CD4-positive, alpha-beta T cell treated with Interleukin-4 for 1 hour (primary cell): Measurements from ENCODE around the gene PLEKHH2.
"Not testable (repeated sequence)": the region's sequence is repeated elsewhere in the genome, so short reads cannot be mapped to it uniquely, and the experiment has no call there.

ENCODE experiments used
- DNase-seq, 2 donors: peaks; one replicate each; pipeline ENCODE4 v3.0.0-alpha.2; 2020 to 2022

PLEKHH2 gene

GRCh38 chr2:43718530-43719124, 81.6 kb downstream of the PLEKHH2 start:
- DNase-seq: no peak

GRCh38 chr2:43724728-43725526, 87.9 kb downstream of the PLEKHH2 start:
- no peak for DNase-seq

- DNase-seq: no peak
These were observed 88.7 kb downstream of the PLEKHH2 start for GRCh38 chr2:43725711-43726246.

GRCh38 chr2:43726961-43727633, 90.0 kb downstream of the PLEKHH2 start:
- not testable (repeated sequence) for DNase-seq

GRCh38 chr2:43727634-43728014, 90.6 kb downstream of the PLEKHH2 start:
- DNase-seq: no peak

- no peak for DNase-seq
These were observed 92.6 kb downstream of the PLEKHH2 start for GRCh38 chr2:43729491-43730174.

GRCh38 chr2:43731211-43731610, 94.2 kb downstream of the PLEKHH2 start:
- no peak for DNase-seq

GRCh38 chr2:43736637-43737036, 99.6 kb downstream of the PLEKHH2 start:
- no peak for DNase-seq

GRCh38 chr2:43737097-43737854, 100.2 kb downstream of the PLEKHH2 start:
- DNase-seq: no peak

GRCh38 chr2:43737855-43738254, 100.8 kb downstream of the PLEKHH2 start:
- no peak for DNase-seq

- DNase-seq: no peak
These were observed 101.2 kb downstream of the PLEKHH2 start for GRCh38 chr2:43738257-43738656.

- DNase-seq: no peak
These were observed 106.6 kb downstream of the PLEKHH2 start for GRCh38 chr2:43743706-43744105.

GRCh38 chr2:43745457-43745856, 108.4 kb downstream of the PLEKHH2 start:
- no peak for DNase-seq

GRCh38 chr2:43748333-43748732, 111.3 kb downstream of the PLEKHH2 start:
- DNase-seq: no peak

- DNase-seq: no peak
These were observed 112.5 kb downstream of the PLEKHH2 start for GRCh38 chr2:43749583-43749982.

- no peak for DNase-seq
These were observed 114.5 kb downstream of the PLEKHH2 start for GRCh38 chr2:43751476-43751990.

- no peak for DNase-seq
These were observed 115.2 kb downstream of the PLEKHH2 start for GRCh38 chr2:43752302-43752701.

- DNase-seq: no peak
These were observed 117.1 kb downstream of the PLEKHH2 start for GRCh38 chr2:43754180-43754579.

- DNase-seq: no peak
These were observed 121.7 kb downstream of the PLEKHH2 start for GRCh38 chr2:43758739-43759138.

- no peak for DNase-seq
These were observed 122.1 kb downstream of the PLEKHH2 start for GRCh38 chr2:43759195-43759594.

GRCh38 chr2:43762286-43762685, 125.2 kb downstream of the PLEKHH2 start:
- no peak for DNase-seq

- no peak for DNase-seq
These were observed 126.0 kb downstream of the PLEKHH2 start for GRCh38 chr2:43763091-43763490.
